ENCODE results near the gene DEPDC1. TPM values are rescaled to one million over a fixed set of nuclear protein-coding genes. Genes with fewer than 3 reads are reported as not detected.

Gene DEPDC1
- total RNA-seq, 4 donors from 2014 or later = 0.19 to 2.4 (median 0.44) TPM; not detected in 1

- TF ChIP-seq, protein P1, sequence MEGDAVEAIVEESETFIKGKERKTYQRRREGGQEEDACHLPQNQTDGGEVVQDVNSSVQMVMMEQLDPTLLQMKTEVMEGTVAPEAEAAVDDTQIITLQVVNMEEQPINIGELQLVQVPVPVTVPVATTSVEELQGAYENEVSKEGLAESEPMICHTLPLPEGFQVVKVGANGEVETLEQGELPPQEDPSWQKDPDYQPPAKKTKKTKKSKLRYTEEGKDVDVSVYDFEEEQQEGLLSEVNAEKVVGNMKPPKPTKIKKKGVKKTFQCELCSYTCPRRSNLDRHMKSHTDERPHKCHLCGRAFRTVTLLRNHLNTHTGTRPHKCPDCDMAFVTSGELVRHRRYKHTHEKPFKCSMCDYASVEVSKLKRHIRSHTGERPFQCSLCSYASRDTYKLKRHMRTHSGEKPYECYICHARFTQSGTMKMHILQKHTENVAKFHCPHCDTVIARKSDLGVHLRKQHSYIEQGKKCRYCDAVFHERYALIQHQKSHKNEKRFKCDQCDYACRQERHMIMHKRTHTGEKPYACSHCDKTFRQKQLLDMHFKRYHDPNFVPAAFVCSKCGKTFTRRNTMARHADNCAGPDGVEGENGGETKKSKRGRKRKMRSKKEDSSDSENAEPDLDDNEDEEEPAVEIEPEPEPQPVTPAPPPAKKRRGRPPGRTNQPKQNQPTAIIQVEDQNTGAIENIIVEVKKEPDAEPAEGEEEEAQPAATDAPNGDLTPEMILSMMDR (IDR thresholded peaks at IDR 0.05; ENCODE audit: low read depth) = no peak
These were observed 19.2 kb upstream of the DEPDC1 start for GRCh38 chr1:68516066-68516465.

DNA sequence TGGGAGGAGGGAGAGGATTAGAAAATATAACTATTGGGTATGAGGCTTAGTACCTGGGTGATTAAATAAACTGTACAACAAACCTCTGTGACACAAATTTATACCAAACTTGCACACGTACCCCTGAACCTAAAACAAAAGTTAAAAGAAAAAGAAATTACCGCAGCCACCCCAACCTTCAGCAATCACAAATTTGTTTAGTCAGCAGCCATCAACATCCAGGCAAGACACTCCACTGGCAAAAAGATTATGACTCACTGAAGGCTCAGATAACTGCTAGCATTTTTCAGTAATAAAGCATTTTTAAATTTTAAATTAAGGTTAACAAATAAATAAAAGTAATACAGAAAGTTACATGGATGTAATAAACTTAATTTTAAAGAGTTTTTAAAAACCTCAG is 14.4 kb upstream of the DEPDC1 start:
- TF ChIP-seq, protein P1 (IDR thresholded peaks at IDR 0.05; ENCODE audit: low read depth) = no peak

- TF ChIP-seq, protein P1 (IDR thresholded peaks at IDR 0.05; ENCODE audit: low read depth) = no peak
These were observed 9.5 kb upstream of the DEPDC1 start for GRCh38 chr1:68506386-68506785.

- TF ChIP-seq, protein P1 (IDR thresholded peaks at IDR 0.05; ENCODE audit: low read depth) = no peak
These were observed 6.2 kb upstream of the DEPDC1 start for GRCh38 chr1:68503085-68503484.

- TF ChIP-seq, protein P1 (IDR thresholded peaks at IDR 0.05; ENCODE audit: low read depth) = no peak
These were observed 446 bp upstream of the DEPDC1 start for GRCh38 chr1:68497358-68497698.

DNA sequence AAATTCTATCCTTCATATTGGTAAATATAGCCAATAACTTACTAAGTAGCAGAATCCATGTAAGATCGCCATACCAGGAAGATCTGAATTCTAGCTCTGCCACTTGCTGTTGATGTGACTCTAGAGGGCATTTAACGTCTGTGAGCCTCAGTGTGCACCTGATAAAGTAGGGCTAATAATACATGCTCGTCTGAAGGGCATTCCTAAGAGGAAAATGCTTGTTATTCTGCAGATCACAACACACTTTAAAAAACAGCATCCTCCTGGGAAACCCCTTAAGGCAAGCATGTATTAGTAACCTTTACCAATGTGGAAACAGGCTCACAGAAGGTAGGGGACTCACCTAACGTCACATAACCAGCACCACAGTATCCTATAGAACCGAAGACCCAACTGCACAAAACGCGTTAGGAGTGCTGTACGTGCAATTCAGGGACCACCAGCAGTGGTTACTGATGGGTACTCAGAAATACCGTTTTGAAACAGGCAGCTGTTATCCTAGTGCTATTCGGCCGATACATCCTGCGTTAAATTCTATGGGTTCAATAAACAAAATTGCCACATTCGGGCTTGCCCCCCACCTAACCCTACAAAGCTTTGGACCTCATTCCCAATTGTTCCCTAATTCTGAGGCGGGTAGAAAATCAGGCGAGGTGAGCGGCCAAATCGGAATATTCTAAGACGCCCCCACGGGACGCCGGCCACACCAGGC is 758 bp downstream of the DEPDC1 start:
- TF ChIP-seq, protein P1 (IDR thresholded peaks at IDR 0.05; ENCODE audit: low read depth) = no peak

DNA sequence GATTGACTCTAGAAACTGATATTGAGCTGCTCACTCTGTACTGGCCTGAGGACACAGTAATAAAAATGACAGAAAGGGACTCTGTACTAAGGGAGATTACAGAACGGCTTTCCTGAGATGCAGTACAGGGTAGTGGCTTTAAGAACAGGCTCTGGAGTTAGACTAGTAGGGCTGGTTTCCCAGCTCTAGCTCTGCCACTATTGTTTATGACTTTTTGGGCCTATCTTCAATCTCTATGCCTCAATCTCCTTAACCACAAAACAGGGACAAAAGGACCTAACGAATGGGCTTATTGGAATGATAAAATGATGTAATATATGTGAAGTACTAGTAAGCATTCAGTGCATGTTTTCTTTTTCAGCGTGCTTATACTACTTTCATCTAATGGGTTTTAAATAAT is 1.4 kb downstream of the DEPDC1 start:
- TF ChIP-seq, protein P1 (IDR thresholded peaks at IDR 0.05; ENCODE audit: low read depth) = no peak

All from subcutaneous adipose tissue (tissue), 4 donors.